ENCODE data around the gene LMBRD2.

DNA sequence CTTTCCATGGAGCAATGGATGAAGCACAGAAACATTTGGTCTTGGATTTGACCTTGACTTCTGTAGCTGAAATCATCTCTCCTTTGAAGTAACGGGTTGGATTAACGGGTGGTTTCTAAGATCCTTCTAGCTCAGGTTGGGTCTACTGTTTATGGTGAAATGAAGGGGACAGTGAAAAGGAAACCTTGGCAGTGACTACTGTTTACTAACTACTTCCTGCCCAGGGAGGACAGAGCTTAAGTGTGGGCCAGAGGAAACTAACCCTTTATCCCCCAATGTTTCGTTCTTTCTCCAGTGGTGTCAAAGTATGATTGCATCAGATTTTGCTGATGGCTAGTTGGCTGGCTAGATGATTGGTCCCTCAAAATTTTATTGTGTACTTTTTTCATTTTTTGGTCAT lies 22.4 kb upstream of the LMBRD2 start:
- no peak for TF ChIP-seq RXRA (IDR thresholded peaks at IDR 0.05; ENCODE audit: borderline replicate concordance, low read depth)
- TF ChIP-seq, protein P1, sequence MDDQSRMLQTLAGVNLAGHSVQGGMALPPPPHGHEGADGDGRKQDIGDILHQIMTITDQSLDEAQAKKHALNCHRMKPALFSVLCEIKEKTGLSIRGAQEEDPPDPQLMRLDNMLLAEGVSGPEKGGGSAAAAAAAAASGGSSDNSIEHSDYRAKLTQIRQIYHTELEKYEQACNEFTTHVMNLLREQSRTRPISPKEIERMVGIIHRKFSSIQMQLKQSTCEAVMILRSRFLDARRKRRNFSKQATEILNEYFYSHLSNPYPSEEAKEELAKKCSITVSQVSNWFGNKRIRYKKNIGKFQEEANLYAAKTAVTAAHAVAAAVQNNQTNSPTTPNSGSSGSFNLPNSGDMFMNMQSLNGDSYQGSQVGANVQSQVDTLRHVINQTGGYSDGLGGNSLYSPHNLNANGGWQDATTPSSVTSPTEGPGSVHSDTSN (IDR thresholded peaks at IDR 0.05), result no peak
- TF ChIP-seq, protein P2, sequence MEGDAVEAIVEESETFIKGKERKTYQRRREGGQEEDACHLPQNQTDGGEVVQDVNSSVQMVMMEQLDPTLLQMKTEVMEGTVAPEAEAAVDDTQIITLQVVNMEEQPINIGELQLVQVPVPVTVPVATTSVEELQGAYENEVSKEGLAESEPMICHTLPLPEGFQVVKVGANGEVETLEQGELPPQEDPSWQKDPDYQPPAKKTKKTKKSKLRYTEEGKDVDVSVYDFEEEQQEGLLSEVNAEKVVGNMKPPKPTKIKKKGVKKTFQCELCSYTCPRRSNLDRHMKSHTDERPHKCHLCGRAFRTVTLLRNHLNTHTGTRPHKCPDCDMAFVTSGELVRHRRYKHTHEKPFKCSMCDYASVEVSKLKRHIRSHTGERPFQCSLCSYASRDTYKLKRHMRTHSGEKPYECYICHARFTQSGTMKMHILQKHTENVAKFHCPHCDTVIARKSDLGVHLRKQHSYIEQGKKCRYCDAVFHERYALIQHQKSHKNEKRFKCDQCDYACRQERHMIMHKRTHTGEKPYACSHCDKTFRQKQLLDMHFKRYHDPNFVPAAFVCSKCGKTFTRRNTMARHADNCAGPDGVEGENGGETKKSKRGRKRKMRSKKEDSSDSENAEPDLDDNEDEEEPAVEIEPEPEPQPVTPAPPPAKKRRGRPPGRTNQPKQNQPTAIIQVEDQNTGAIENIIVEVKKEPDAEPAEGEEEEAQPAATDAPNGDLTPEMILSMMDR (IDR thresholded peaks at IDR 0.05), result no peak
- no peak for TF ChIP-seq RFX5 (IDR thresholded peaks at IDR 0.05; ENCODE audit: low read length)
- TF ChIP-seq EP300 (IDR thresholded peaks at IDR 0.05; ENCODE audit: borderline replicate concordance in 1 of 2, low read depth in 1 of 2, low read length in 1 of 2), result no peak
- no peak for TF ChIP-seq MXI1 (IDR thresholded peaks at IDR 0.05; ENCODE audit: low read depth, low read length)
- TF ChIP-seq, protein P3, sequence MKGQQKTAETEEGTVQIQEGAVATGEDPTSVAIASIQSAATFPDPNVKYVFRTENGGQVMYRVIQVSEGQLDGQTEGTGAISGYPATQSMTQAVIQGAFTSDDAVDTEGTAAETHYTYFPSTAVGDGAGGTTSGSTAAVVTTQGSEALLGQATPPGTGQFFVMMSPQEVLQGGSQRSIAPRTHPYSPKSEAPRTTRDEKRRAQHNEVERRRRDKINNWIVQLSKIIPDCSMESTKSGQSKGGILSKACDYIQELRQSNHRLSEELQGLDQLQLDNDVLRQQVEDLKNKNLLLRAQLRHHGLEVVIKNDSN (IDR thresholded peaks at IDR 0.05; ENCODE audit: borderline replicate concordance, low read depth), result no peak

Measured in SK-N-SH (cell line).